Large intestine (tissue), 3 donors: Measurements from ENCODE around the gene ROR1. TPM values are rescaled to one million over a fixed set of nuclear protein-coding genes. Genes with fewer than 3 reads are reported as not detected.
A peak's percentile ranks its signal among the peaks of the same experiment; 100 is the strongest.

Source experiments
- DNase-seq, 2 donors: peaks; one replicate each; pipeline versions ENCODE4 v3.0.0 to v3.0.0-alpha.2; 2013
- H3K27ac ChIP-seq: one replicate; pipeline ENCODE4 v1.5.1; 2013; ENCODE audit warnings: low read length
- H3K27me3 ChIP-seq: 2 replicates; pipeline ENCODE4 v1.6.1; 2013; ENCODE audit warnings: low read length; ENCODE audit not compliant: control insufficient read depth, insufficient read depth
- H3K36me3 ChIP-seq: 2 replicates; pipeline ENCODE4 v1.6.1; 2013; ENCODE audit warnings: low read length; ENCODE audit not compliant: control insufficient read depth, insufficient read depth
- H3K4me1 ChIP-seq: one replicate; pipeline ENCODE4 v1.6.1; 2013; ENCODE audit warnings: low read length; ENCODE audit not compliant: control insufficient read depth, insufficient read depth
- H3K4me3 ChIP-seq: one replicate; pipeline ENCODE4 v1.5.1; 2013; ENCODE audit warnings: low read length
- H3K9me3 ChIP-seq: one replicate; pipeline ENCODE4 v1.6.1; 2013; ENCODE audit warnings: mild to moderate bottlenecking, low read depth, low read length, moderate library complexity; ENCODE audit not compliant: control insufficient read depth
- WGBS: methylation state at CpG from one replicate; pipeline ENCODE4 v1.1.5; 2013; ENCODE audit warnings: low lambda C conversion rate; ENCODE audit not compliant: insufficient coverage; 5-methylcytosine and 5-hydroxymethylcytosine counted together
- polyA plus RNA-seq: library from polyadenylated mRNA; unstranded; fragments of 120-200 nt; gene quantifications from one replicate; pipeline ENCODE4 v1.2.1, GENCODE V29; 2013

The ROR1 gene
- polyA plus RNA-seq, 1 donor: 14.4 TPM

GRCh38 chr1:63867429-63868176, 93.8 kb downstream of the ROR1 start:
- Histone ChIP-seq H3K9me3 (no peaks in the 10 kb centered on the region), H3K36me3 (no peaks in the 10 kb centered on the region), H3K4me3 (no peak overlapping the region), H3K27me3 (no peaks in the 10 kb centered on the region), H3K27ac (no peak overlapping the region), H3K4me1 (no peaks in the 10 kb centered on the region)
- DNase-seq: no peak
- 87% methylated on average over 5 of the region's 14 CpGs for WGBS

DNA sequence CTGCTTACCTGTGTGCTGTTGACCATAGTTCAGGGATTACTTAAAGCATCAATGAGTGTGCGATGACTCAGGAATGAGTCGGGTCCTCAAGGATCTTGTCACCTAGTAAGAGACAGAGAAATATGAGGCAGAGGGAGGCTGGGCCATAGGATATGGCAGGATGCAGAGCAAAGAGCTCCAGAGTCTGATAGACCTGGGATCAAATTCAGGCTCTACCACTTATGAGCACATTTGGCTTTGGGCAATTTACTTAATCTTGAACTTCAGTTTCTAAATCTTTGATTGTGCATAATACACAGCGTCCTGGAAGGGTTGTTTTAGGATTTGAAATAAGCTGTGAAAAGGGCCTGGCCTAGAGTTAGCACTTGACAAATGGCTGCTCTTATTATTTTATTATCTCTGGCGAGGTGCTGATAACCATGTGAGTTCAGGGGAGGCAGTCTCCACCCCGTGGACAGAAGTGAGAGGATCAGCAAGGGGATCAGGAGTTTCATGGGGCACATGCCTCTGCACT, 94.5 kb downstream of the ROR1 start:
- Histone ChIP-seq H3K9me3 (no peaks in the 10 kb centered on the region), H3K4me1 (no peaks in the 10 kb centered on the region), H3K4me3 (no peak overlapping the region), H3K36me3 (no peaks in the 10 kb centered on the region), H3K27me3 (no peaks in the 10 kb centered on the region), H3K27ac (no peak overlapping the region)
- WGBS: no CpG with 5 or more reads among the region's 5 CpGs
- peak in 1 of 2 donors; percentile 58 for DNase-seq

DNA sequence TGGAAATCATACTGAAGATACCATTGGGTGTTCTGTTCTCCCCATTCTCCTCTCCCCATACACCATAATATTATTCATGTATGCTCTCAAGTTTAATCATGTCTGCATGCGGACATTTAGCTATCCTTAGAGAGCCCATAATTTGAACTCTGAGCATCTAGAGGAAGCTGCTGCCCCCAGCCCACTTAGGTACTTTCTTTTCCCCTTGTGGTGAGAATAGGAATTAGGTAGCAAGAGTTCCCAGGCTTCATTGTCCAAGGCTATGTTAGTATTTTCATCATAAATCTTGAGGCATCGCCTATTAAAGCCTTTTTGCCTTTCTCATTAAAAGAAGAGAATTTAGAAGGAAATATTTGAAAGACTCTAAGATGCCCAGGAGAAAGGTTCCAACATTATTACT, 96.3 kb downstream of the ROR1 start:
- no peaks in the 10 kb centered on the region for H3K27me3 ChIP-seq
- WGBS: 88% methylated on average over 1 of the region's 2 CpGs
- no peak overlapping the region for H3K4me3 ChIP-seq
- H3K36me3 ChIP-seq: no peaks in the 10 kb centered on the region
- peaks cover 1% of the 10 kb centered on the region for H3K4me1 ChIP-seq
- no peak for DNase-seq
- H3K27ac ChIP-seq: no peak overlapping the region
- H3K9me3 ChIP-seq: no peaks in the 10 kb centered on the region

- H3K36me3 ChIP-seq: no peaks in the 10 kb centered on the region
- no peak for DNase-seq
- H3K27ac ChIP-seq: no peak overlapping the region
- H3K4me3 ChIP-seq: no peak overlapping the region
- WGBS: no CpG with 5 or more reads among the region's 1 CpG
- H3K27me3 ChIP-seq: no peaks in the 10 kb centered on the region
- H3K9me3 ChIP-seq: no peaks in the 10 kb centered on the region
- H3K4me1 ChIP-seq: peaks cover 4% of the 10 kb centered on the region
Observed at GRCh38 chr1:63871463-63871862, 97.6 kb downstream of the ROR1 start.

DNA sequence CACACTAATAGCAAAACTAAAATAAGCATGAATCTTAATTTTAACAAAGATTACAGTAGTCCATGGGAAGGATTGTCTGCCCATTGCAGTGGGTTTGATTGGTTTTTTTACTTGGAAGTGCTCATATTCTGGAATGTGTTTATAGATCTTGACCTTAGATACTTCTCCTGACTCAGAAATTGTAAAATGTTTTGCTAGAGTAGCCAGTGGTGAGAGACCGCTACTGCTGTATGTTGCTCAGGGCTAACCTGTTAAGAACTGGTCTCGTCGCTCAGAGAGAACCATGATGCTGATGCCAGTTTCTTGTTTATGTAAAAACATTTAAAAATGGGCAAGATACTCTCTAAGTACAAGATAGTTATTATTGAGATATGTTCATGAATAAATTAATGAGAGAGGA, 99.9 kb downstream of the ROR1 start:
- H3K4me1 ChIP-seq: peaks cover 4% of the 10 kb centered on the region
- no CpG with 5 or more reads among the region's 3 CpGs for whole genome bisulfite sequencing
- no peaks in the 10 kb centered on the region for H3K9me3 ChIP-seq
- no peak for DNase-seq
- no peaks in the 10 kb centered on the region for H3K36me3 ChIP-seq
- no peak overlapping the region for H3K27ac ChIP-seq
- H3K4me3 ChIP-seq: no peak overlapping the region
- H3K27me3 ChIP-seq: no peaks in the 10 kb centered on the region

- no CpG with 5 or more reads among the region's 1 CpG for WGBS
- no peaks in the 10 kb centered on the region for H3K36me3 ChIP-seq
- H3K27ac ChIP-seq: no peak overlapping the region
- H3K4me1 ChIP-seq: peaks cover 4% of the 10 kb centered on the region
- no peaks in the 10 kb centered on the region for H3K9me3 ChIP-seq
- no peak for DNase-seq
- H3K4me3 ChIP-seq: no peak overlapping the region
- H3K27me3 ChIP-seq: no peaks in the 10 kb centered on the region
Observed at GRCh38 chr1:63874278-63874880, 100.6 kb downstream of the ROR1 start.

DNA sequence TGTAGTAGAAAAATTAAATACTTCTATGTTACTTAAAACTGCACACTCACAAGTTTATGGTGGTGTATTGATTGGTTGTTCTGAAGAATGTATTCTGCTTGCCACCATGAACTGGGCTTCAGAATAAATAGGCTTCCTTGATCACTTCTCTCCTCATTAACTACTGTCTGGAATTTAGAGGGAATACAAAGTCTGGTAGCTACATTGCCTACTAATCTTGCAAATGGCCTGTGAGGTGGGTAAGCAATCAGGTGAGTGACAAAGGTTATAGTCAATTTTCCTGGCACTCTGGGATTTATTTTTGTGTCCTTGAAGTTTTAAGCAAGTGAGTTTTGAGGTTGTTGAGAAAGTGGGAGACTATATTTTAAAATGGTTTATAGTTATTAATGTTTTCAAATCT, 101.8 kb downstream of the ROR1 start:
- Histone ChIP-seq H3K9me3 (no peaks in the 10 kb centered on the region), H3K27ac (no peak overlapping the region), H3K27me3 (no peaks in the 10 kb centered on the region), H3K4me3 (no peak overlapping the region), H3K36me3 (no peaks in the 10 kb centered on the region), H3K4me1 (peaks cover 4% of the 10 kb centered on the region)
- DNase-seq: peak; percentile 42 to 73

DNA sequence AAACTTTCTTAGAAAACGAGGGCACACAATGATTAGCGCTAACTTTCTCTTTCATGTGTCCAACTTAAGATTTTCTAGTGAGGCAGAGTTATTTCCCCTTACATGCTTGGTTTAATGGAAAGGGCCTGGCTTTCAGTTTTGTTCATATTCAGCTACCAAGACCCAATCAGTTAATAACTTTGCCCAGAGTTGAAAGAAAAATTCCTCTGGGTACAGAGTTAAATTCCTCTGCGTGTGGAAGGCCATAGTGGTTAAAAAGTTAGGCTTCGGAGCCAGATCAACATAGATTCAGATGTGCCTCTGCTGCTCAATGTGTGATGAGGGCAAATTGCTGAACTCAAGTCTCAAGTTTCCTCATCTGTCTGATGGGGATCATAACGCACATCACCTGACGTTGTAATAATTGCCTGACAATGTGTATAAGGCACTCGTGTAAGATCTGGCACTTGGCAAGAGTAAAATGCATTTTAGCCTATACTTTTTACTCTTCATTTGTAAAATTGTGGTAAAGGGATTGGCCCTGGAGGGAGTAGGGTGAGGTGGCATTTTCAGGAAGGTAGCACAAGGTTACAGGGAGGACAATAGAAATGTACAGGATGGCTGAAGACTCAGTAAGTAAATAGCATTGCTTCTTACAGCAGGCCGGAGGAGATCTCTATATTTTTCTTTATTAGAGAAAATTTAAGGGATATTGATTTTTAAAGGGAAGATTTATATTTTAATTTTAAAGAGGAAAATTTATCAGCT, 103.4 kb downstream of the ROR1 start:
- WGBS: no CpG with 5 or more reads among the region's 8 CpGs
- DNase-seq: no peak
- Histone ChIP-seq H3K4me3 (no peak overlapping the region), H3K36me3 (no peaks in the 10 kb centered on the region), H3K4me1 (peaks cover 4% of the 10 kb centered on the region), H3K9me3 (no peaks in the 10 kb centered on the region), H3K27ac (no peak overlapping the region), H3K27me3 (no peaks in the 10 kb centered on the region)

DNA sequence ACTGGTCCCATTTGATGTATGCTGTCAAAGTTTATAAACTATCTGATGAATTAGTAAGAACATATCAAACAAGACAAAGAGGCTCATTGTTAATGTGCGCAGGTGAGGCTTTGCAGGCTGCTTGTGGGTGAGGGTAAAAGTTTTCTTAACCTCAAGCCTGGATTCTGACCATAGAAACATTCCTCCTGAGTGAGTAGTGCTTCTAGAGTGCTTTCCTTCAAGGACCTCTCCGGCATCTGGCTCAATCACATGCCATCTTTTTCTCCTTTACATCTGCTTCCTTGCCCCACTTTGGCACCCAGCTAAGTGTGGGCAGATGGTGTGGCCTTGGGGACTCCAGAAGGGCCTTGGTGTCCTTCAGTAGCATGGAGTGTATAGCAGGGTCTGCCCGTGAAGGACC, 104.0 kb downstream of the ROR1 start:
- no peak overlapping the region for H3K4me3 ChIP-seq
- H3K27ac ChIP-seq: no peak overlapping the region
- peaks cover 4% of the 10 kb centered on the region for H3K4me1 ChIP-seq
- no CpG with 5 or more reads among the region's 3 CpGs for WGBS
- no peaks in the 10 kb centered on the region for H3K27me3 ChIP-seq
- H3K9me3 ChIP-seq: no peaks in the 10 kb centered on the region
- no peaks in the 10 kb centered on the region for H3K36me3 ChIP-seq
- DNase-seq: no peak

- Histone ChIP-seq H3K36me3 (no peaks in the 10 kb centered on the region), H3K27me3 (no peaks in the 10 kb centered on the region), H3K27ac (no peak overlapping the region), H3K4me1 (peaks cover 4% of the 10 kb centered on the region), H3K9me3 (no peaks in the 10 kb centered on the region), H3K4me3 (no peak overlapping the region)
- no CpG with 5 or more reads among the region's 1 CpG for WGBS
- no peak for DNase-seq
Observed at GRCh38 chr1:63878932-63879331, 105.1 kb downstream of the ROR1 start.
